GM21825 (cell line): Measurements from ENCODE around the gene ELF2.
"Not testable (repeated sequence)": the region's sequence is repeated elsewhere in the genome, so short reads cannot be mapped to it uniquely, and the experiment has no call there.

ENCODE experiments used
- ATAC-seq: cut with Tn5 transposase; IDR thresholded peaks from one replicate; pipeline ENCODE4 v1.9.1; 2021; ENCODE audit warnings: mild to moderate bottlenecking, moderate library complexity; ENCODE audit not compliant: unreplicated experiment

The ELF2 gene

GRCh38 chr4:139188648-139189416 is 11.8 kb upstream of the ELF2 start:
- ATAC-seq: no peak

- no peak for ATAC-seq
Measured at GRCh38 chr4:139184129-139184528, 7.1 kb upstream of the ELF2 start.

- ATAC-seq: peak; percentile 68
Measured at GRCh38 chr4:139177869-139178619, 1.0 kb upstream of the ELF2 start.

- ATAC-seq: peak; percentile 15
Measured at GRCh38 chr4:139176302-139177048, 543 bp downstream of the ELF2 start.

GRCh38 chr4:139175646-139176301 is 1.2 kb downstream of the ELF2 start:
- ATAC-seq: no peak

GRCh38 chr4:139171876-139172691 is 4.9 kb downstream of the ELF2 start:
- ATAC-seq: no peak

- ATAC-seq: no peak
Measured at GRCh38 chr4:139170932-139171331, 6.1 kb downstream of the ELF2 start.

- ATAC-seq: no peak
Measured at GRCh38 chr4:139167774-139168444, 9.1 kb downstream of the ELF2 start.

GRCh38 chr4:139164731-139165130 is 12.3 kb downstream of the ELF2 start:
- ATAC-seq: no peak

- ATAC-seq: no peak
Measured at GRCh38 chr4:139163806-139164206, 13.2 kb downstream of the ELF2 start.

- not testable (repeated sequence) for ATAC-seq
Measured at GRCh38 chr4:139157977-139158376, 19.0 kb downstream of the ELF2 start.

- no peak for ATAC-seq
Measured at GRCh38 chr4:139154952-139155557, 22.0 kb downstream of the ELF2 start.

- no peak for ATAC-seq
Measured at GRCh38 chr4:139154538-139154937, 22.5 kb downstream of the ELF2 start.

- no peak for ATAC-seq
Measured at GRCh38 chr4:139154134-139154421, 22.9 kb downstream of the ELF2 start.

- no peak for ATAC-seq
Measured at GRCh38 chr4:139153411-139154133, 23.4 kb downstream of the ELF2 start.

- no peak for ATAC-seq
Measured at GRCh38 chr4:139152249-139152648, 24.8 kb downstream of the ELF2 start.

GRCh38 chr4:139146926-139147629 is 29.9 kb downstream of the ELF2 start:
- ATAC-seq: no peak

GRCh38 chr4:139145552-139145932 is 31.5 kb downstream of the ELF2 start:
- no peak for ATAC-seq
